ENCODE measurements around the gene ZFPL1.
A peak's percentile ranks its signal among the peaks of the same experiment; 100 is the strongest.

Gene ZFPL1

GRCh38 chr11:65109231-65110198 is 25.5 kb downstream of the ZFPL1 start:
- TF ChIP-seq TAF1 (IDR thresholded peaks at IDR 0.05; ENCODE audit: low read depth) (no peak), NFIC (IDR thresholded peaks at IDR 0.05) (no peak), EGR1 (IDR thresholded peaks at IDR 0.05) (no peak), YY1 (IDR thresholded peaks at IDR 0.05; ENCODE audit: low read depth) (no peak), ZBTB7A (IDR thresholded peaks at IDR 0.05; ENCODE audit: low read depth) (no peak), TEAD4 (IDR thresholded peaks at IDR 0.05) (no peak), CREB1 (IDR thresholded peaks at IDR 0.05; ENCODE audit: low read depth) (no peak), EP300 (IDR thresholded peaks at IDR 0.05; ENCODE audit: borderline replicate concordance) (no peak)
- TF ChIP-seq, protein P1, sequence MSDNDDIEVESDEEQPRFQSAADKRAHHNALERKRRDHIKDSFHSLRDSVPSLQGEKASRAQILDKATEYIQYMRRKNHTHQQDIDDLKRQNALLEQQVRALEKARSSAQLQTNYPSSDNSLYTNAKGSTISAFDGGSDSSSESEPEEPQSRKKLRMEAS (IDR thresholded peaks at IDR 0.05), result no peak

- no peak for TF ChIP-seq YY1 (IDR thresholded peaks at IDR 0.05; ENCODE audit: low read depth)
- no peak for TF ChIP-seq NFIC (IDR thresholded peaks at IDR 0.05)
- TF ChIP-seq RAD21 (IDR thresholded peaks at IDR 0.05; ENCODE audit: low read depth), result peak; percentile 60
Measured at GRCh38 chr11:65110354-65110861, 26.4 kb downstream of the ZFPL1 start.

DNA sequence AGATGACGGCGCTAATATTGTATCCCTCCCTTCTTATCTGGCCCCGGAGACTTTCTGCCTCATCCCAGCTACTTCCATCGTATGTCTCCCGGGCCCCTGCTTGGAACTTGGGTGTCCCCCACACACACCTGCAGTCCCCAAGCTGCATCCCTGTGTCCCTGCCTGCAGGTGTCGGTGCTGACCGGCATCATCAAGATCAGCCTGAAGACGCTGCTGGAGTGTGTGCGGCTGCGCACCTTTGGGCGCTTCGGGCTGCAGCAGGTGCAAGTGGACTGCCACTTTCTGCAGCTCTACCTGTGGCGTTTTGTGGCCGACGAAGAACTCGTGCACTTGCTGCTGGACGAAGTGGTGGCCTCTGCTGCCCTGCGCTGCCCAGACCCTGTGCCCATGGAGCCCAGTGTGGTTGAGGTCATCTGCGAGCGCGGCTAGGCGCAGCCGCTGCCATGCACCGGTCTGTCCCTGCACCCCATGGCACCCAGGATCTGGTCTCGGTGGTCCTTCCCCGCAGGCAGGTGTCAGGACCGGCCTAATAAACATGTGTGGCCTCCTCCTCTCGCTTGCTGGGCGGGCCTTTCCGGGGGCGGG is 27.2 kb downstream of the ZFPL1 start:
- no peak for TF ChIP-seq REST (IDR thresholded peaks at IDR 0.05; ENCODE audit: low read depth)
- TF ChIP-seq ZBTB7A (IDR thresholded peaks at IDR 0.05; ENCODE audit: low read depth), result no peak
- TF ChIP-seq CREB1 (IDR thresholded peaks at IDR 0.05; ENCODE audit: low read depth), result no peak
- no peak for TF ChIP-seq FOXM1 (IDR thresholded peaks at IDR 0.05; ENCODE audit: borderline replicate concordance, low read depth)
- TF ChIP-seq NFIC (IDR thresholded peaks at IDR 0.05), result no peak
- TF ChIP-seq TAF1 (IDR thresholded peaks at IDR 0.05; ENCODE audit: low read depth), result no peak

DNA sequence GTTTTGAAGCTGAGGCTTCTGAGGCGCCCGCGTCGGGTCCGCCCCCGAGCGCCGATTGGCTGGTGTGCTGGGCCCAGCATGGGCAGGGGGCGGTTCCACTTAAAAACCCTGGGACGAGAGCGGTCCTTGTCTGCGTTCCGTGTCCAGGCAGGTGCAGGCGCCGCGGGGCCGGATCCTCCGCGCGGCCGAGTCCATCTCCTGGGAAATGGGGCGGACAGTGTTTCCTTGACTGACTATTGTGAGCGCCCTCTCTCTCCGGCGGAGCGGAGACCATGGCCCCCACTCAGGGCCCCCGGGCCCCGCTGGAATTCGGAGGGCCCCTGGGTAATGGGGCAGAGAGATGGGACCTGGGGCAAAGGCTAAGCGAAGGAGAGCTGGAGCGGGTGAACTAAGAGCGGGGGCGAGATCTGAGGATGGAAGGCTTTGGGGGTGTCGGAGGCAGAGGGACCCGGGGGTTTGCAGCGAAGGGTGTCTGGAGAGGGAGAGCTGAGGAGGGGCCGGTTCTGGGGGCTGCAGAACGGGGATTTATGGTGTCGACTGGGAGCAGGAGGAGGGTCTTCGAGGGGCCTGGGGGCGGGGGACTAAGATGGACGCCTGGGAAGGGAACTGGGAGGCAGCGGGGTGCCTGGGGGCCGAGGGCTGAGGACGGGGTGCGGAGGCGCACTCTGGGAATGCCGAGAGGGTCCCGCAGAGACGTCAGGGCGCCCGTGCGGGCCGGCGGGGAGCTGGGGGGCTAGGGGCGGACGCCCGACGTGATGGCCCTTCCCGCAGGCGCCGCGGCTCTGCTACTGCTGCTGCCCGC is 27.9 kb downstream of the ZFPL1 start, which contains the start of gene TM7SF2:
TM7SF2 (plus strand) TSS at position 129 of the 802 bp plus-strand sequence; CDS start at position 273, 144 bp downstream.
- peak; percentile 49; the same call in 1 of the 2 replicates for TF ChIP-seq CREB1 (IDR thresholded peaks at IDR 0.05; ENCODE audit: low read depth)
- TF ChIP-seq YY1 (IDR thresholded peaks at IDR 0.05; ENCODE audit: low read depth), result no peak
- no peak for TF ChIP-seq RAD21 (IDR thresholded peaks at IDR 0.05; ENCODE audit: low read depth)
- no peak for TF ChIP-seq EP300 (IDR thresholded peaks at IDR 0.05; ENCODE audit: borderline replicate concordance)
- TF ChIP-seq TAF1 (IDR thresholded peaks at IDR 0.05; ENCODE audit: low read depth), result peak; percentile 84
- TF ChIP-seq TCF12 (IDR thresholded peaks at IDR 0.05; ENCODE audit: low read depth), result no peak
- TF ChIP-seq REST (IDR thresholded peaks at IDR 0.05; ENCODE audit: low read depth), result no peak
- no peak for TF ChIP-seq TEAD4 (IDR thresholded peaks at IDR 0.05)
- TF ChIP-seq EGR1 (IDR thresholded peaks at IDR 0.05), result no peak
- TF ChIP-seq, protein P1 (IDR thresholded peaks at IDR 0.05), result peak; percentile 46; the same call in 1 of the 2 replicates
- TF ChIP-seq NFIC (IDR thresholded peaks at IDR 0.05), result no peak
- no peak for TF ChIP-seq CEBPB (IDR thresholded peaks at IDR 0.05)
- TF ChIP-seq, protein P2, sequence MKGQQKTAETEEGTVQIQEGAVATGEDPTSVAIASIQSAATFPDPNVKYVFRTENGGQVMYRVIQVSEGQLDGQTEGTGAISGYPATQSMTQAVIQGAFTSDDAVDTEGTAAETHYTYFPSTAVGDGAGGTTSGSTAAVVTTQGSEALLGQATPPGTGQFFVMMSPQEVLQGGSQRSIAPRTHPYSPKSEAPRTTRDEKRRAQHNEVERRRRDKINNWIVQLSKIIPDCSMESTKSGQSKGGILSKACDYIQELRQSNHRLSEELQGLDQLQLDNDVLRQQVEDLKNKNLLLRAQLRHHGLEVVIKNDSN (IDR thresholded peaks at IDR 0.05), result no peak
- TF ChIP-seq ZBTB7A (IDR thresholded peaks at IDR 0.05; ENCODE audit: low read depth), result peak; percentile 40
- TF ChIP-seq FOXM1 (IDR thresholded peaks at IDR 0.05; ENCODE audit: borderline replicate concordance, low read depth), result no peak

GRCh38 chr11:65112546-65113360 is 28.7 kb downstream of the ZFPL1 start:
- TF ChIP-seq TCF12 (IDR thresholded peaks at IDR 0.05; ENCODE audit: low read depth) (0 out of 2 replicates have a peak, but pooled peaks have one; percentile 16), ZBTB7A (IDR thresholded peaks at IDR 0.05; ENCODE audit: low read depth) (peak; percentile 89; the same call in 1 of the 2 replicates), TAF1 (IDR thresholded peaks at IDR 0.05; ENCODE audit: low read depth) (no peak; the same call in 1 of the 2 replicates), CREB1 (IDR thresholded peaks at IDR 0.05; ENCODE audit: low read depth) (no peak), RAD21 (IDR thresholded peaks at IDR 0.05; ENCODE audit: low read depth) (peak; percentile 22; the same call in 1 of the 2 replicates), TEAD4 (IDR thresholded peaks at IDR 0.05) (no peak)
- TF ChIP-seq, protein P1 (IDR thresholded peaks at IDR 0.05), result peak; percentile 60; the same call in 1 of the 2 replicates
